RKO (cell line): ENCODE results near the gene VGF.
"Not testable (repeated sequence)": the region's sequence is repeated elsewhere in the genome, so short reads cannot be mapped to it uniquely, and the experiment has no call there.

Source experiments
- DNase-seq: peaks from one replicate; pipeline ENCODE4 v3.0.0-alpha.2; 2016; ENCODE audit warnings: low spot score

The VGF gene

DNA sequence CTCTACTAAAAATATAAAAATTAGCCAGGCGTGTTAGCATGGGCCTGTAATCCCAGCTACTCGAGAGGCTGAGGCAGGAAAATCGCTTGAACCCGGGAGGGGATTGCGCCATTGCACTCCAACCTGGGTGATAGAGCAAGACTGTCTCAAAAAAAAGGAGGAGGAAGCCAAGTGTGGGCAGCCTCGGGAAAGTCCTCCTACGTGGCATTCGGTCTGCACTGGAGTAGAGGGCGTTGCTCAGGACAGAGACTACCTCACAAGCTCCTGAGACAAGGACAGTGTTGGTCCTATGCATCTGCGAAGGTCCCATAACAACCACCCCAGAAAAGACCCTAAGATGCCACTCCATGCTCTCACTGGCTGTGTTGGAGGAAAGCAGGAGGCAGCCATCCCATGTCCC, 48.5 kb downstream of the VGF start:
- DNase-seq: no peak

DNA sequence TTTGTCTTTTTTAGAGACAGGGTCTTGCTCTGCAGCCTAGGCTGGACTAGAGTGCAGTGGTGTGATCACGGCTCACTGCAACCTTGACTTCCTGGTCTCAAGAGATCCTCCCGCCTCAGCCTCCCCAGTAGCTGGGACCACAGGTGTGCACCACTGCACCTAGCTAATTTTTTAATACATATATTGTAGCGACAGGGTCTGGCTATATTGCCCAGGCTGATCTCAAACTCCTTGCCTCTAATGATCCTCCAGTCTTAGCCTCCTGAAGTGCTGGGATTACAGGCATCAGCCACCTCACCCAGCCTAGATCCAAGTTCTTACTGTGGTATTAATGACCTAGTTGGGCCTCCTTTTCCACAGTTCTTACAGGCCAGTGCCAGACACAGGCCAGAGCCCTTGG, 50.2 kb downstream of the VGF start:
- no peak for DNase-seq

DNA sequence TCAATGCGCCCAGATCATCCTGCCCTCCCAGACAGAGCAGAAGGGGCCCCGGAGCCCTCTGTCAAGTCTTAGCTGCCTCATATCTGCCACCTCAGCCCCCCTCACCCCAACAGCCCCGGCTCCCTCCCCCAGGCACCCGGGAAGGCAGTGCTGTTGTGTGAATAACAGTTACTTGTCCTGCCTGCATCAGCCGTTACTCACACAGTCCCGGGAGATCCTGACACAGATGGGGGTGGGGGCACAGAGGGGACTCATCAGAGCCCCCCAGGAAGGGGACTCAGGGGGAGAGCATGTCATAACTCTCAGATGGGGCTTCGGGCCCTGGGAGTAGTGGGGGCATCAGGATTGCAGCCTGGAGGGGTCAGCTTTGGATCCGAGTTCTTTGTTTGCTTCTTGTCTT, 50.9 kb downstream of the VGF start:
- DNase-seq: peak; percentile 97

DNA sequence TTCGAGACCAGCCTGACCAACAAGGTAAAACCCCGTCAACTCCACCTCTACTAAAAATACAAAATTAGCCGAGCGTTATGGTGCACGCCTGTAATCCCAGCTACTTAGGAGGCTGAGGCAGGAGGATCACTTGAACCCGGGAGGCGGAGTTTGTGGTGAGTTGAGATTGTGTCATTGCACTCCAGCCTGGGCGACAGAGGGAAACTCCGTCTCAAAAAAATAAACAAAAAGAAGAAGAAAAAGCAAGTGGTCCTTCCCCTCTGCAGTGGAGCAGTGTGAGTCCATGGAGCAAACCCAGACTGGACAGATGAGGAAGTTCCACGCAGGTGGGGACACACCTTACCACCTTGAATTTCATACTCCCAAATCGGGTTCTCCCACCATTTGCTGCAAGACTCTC, 51.5 kb downstream of the VGF start:
- DNase-seq: no peak

DNA sequence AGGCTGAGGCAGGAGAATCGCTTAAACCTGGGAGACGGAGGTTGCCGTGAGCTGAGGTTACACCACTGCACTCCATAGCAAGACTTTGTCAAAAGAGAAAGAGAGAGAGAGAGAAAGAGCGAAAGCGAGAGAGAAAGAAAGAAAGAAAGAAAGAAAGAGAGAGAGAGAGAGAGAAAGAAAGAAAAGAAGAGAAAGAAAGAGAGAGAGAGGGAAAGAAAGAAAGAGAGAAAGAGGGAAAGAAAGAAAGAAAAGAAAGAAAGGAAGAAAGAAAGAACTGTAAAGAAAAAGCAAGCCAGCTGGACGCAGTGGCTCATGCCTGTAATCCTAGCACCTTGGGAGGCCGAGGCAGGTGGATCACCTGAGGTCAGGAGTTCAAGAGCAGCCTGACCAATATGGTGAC, 52.2 kb downstream of the VGF start:
- not testable (repeated sequence) for DNase-seq
